ENCODE data around the gene BICC1. TPM values are rescaled to one million over a fixed set of nuclear protein-coding genes. Genes with fewer than 3 reads are reported as not detected.

BICC1 gene
- polyA plus RNA-seq, 1 donor (not counting 4 experiments of a cell fraction or from before 2014, with no cell fraction given) = 4.2 TPM

DNA sequence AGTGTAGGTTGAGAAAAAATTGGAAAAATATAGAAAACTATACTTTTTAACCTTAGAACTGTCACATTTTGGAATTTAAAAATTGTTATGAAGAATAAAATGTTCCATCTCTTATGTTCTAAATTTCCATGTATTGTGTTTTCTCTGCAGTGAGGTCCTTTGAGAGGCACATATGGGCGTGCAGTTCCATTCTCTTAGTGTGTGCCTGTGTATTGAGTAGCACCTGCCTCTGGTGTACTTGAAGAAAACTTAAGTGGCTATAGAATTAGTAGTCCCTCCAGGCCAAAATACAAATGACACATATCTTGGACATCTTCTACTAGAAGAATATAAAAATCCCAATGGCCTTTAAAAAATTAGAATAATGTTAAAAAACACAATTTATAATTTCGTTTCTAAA is 149.2 kb downstream of the BICC1 start:
- Histone ChIP-seq H3K9me3 (ENCODE audit: control insufficient read depth, low read depth, low read length) (no peaks in the 10 kb centered on the region), H3K36me3 (ENCODE audit: control insufficient read depth in 2 of 2, extremely low read depth in 1 of 2, insufficient read depth in 2 of 2, low read length in 2 of 2) (no peaks in the 10 kb centered on the region), H3K9me1 (ENCODE audit: control insufficient read depth, extremely low read depth, insufficient read depth, low read length) (no peaks in the 10 kb centered on the region), H3K27me3 (ENCODE audit: control insufficient read depth, extremely low read depth, insufficient read depth, low read length) (peaks cover 2% of the 10 kb centered on the region), H3K9ac (ENCODE audit: control insufficient read depth, extremely low read depth, insufficient read depth, low read length) (no peak overlapping the region), H4K20me1 (ENCODE audit: control insufficient read depth, extremely low read depth, insufficient read depth, low read length) (no peaks in the 10 kb centered on the region), H3K27ac (ENCODE audit: control insufficient read depth, insufficient read depth, low read length) (no peak overlapping the region), H3K4me3 (ENCODE audit: control insufficient read depth in 2 of 3, extremely low read depth in 1 of 3, insufficient read depth in 2 of 3, low read depth in 1 of 3, low read length in 3 of 3) (no peak overlapping the region), H2AFZ (ENCODE audit: control insufficient read depth, low read length) (no peak overlapping the region), H3K4me2 (ENCODE audit: control insufficient read depth, extremely low read depth, insufficient read depth, low read depth, low read length) (no peak overlapping the region), H3K79me2 (ENCODE audit: control insufficient read depth, insufficient read depth, low read length) (peaks cover 1% of the 10 kb centered on the region), H3K4me1 (ENCODE audit: control insufficient read depth, extremely low read depth, insufficient read depth, low read length) (peaks cover 7% of the 10 kb centered on the region)
- no peak for TF ChIP-seq EZH2 (IDR thresholded peaks at IDR 0.05; ENCODE audit: low read length)
- TF ChIP-seq, protein P1, sequence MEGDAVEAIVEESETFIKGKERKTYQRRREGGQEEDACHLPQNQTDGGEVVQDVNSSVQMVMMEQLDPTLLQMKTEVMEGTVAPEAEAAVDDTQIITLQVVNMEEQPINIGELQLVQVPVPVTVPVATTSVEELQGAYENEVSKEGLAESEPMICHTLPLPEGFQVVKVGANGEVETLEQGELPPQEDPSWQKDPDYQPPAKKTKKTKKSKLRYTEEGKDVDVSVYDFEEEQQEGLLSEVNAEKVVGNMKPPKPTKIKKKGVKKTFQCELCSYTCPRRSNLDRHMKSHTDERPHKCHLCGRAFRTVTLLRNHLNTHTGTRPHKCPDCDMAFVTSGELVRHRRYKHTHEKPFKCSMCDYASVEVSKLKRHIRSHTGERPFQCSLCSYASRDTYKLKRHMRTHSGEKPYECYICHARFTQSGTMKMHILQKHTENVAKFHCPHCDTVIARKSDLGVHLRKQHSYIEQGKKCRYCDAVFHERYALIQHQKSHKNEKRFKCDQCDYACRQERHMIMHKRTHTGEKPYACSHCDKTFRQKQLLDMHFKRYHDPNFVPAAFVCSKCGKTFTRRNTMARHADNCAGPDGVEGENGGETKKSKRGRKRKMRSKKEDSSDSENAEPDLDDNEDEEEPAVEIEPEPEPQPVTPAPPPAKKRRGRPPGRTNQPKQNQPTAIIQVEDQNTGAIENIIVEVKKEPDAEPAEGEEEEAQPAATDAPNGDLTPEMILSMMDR (optimal IDR thresholded peaks at IDR 0.05 in 1 of 3, IDR thresholded peaks at IDR 0.05 in 1 of 3, conservative IDR thresholded peaks at IDR 0.05 in 1 of 3; ENCODE audit: extremely low read depth in 1 of 3, insufficient read depth in 2 of 3, low read length in 3 of 3) = no peak
- FAIRE-seq (no peak), DNase-seq (ENCODE audit: low read depth, low spot score) (no peak)
- dilution Hi-C loops (cut with MboI; ENCODE audit: extremely low pct_ligation_motif_present, low sequenced_read_pairs) = no loop called here

DNA sequence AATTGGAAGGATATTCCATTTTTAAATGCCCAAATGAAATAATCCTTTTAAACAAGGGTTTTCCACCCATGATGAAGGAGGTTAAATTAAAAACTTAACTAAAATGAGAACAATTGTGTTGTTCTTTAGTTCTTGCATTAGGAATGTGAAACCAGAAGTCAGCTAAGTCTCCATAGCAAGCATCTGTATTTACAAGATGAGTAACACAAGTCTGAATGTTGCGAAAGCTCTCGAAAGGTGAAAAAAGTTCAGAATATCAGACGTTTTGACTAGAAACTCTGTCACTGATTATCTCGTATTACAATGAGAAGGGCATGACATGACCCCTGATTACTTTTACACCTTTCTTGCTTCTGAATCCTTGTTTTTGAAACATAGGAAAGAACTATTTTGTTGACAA is 149.6 kb downstream of the BICC1 start:
- Histone ChIP-seq H3K9ac (ENCODE audit: control insufficient read depth, extremely low read depth, insufficient read depth, low read length) (no peak overlapping the region), H3K4me2 (ENCODE audit: control insufficient read depth, extremely low read depth, insufficient read depth, low read depth, low read length) (no peak overlapping the region), H2AFZ (ENCODE audit: control insufficient read depth, low read length) (no peak overlapping the region), H4K20me1 (ENCODE audit: control insufficient read depth, extremely low read depth, insufficient read depth, low read length) (no peaks in the 10 kb centered on the region), H3K79me2 (ENCODE audit: control insufficient read depth, insufficient read depth, low read length) (peaks cover 1% of the 10 kb centered on the region), H3K4me3 (ENCODE audit: control insufficient read depth in 2 of 3, extremely low read depth in 1 of 3, insufficient read depth in 2 of 3, low read depth in 1 of 3, low read length in 3 of 3) (no peak overlapping the region), H3K27me3 (ENCODE audit: control insufficient read depth, extremely low read depth, insufficient read depth, low read length) (peaks cover 2% of the 10 kb centered on the region), H3K27ac (ENCODE audit: control insufficient read depth, insufficient read depth, low read length) (no peak overlapping the region), H3K4me1 (ENCODE audit: control insufficient read depth, extremely low read depth, insufficient read depth, low read length) (peaks cover 7% of the 10 kb centered on the region), H3K9me3 (ENCODE audit: control insufficient read depth, low read depth, low read length) (no peaks in the 10 kb centered on the region), H3K9me1 (ENCODE audit: control insufficient read depth, extremely low read depth, insufficient read depth, low read length) (no peaks in the 10 kb centered on the region), H3K36me3 (ENCODE audit: control insufficient read depth in 2 of 2, extremely low read depth in 1 of 2, insufficient read depth in 2 of 2, low read length in 2 of 2) (no peaks in the 10 kb centered on the region)
- dilution Hi-C loops (cut with MboI; ENCODE audit: extremely low pct_ligation_motif_present, low sequenced_read_pairs) = no loop called here
- TF ChIP-seq EZH2 (IDR thresholded peaks at IDR 0.05; ENCODE audit: low read length) = no peak
- TF ChIP-seq, protein P1 (optimal IDR thresholded peaks at IDR 0.05 in 1 of 3, IDR thresholded peaks at IDR 0.05 in 1 of 3, conservative IDR thresholded peaks at IDR 0.05 in 1 of 3; ENCODE audit: extremely low read depth in 1 of 3, insufficient read depth in 2 of 3, low read length in 3 of 3) = no peak
- DNase-seq (ENCODE audit: low read depth, low spot score) (no peak), FAIRE-seq (peak; percentile 26)

All from keratinocyte (primary cell).